HG03432 (cell line): ENCODE data around the gene PIP5KL1.

Experiments
- ATAC-seq: cut with Tn5 transposase; IDR thresholded peaks from one replicate; pipeline ENCODE4 v1.9.1; 2021; ENCODE audit warnings: mild to moderate bottlenecking, moderate library complexity; ENCODE audit not compliant: unreplicated experiment

PIP5KL1 gene

DNA sequence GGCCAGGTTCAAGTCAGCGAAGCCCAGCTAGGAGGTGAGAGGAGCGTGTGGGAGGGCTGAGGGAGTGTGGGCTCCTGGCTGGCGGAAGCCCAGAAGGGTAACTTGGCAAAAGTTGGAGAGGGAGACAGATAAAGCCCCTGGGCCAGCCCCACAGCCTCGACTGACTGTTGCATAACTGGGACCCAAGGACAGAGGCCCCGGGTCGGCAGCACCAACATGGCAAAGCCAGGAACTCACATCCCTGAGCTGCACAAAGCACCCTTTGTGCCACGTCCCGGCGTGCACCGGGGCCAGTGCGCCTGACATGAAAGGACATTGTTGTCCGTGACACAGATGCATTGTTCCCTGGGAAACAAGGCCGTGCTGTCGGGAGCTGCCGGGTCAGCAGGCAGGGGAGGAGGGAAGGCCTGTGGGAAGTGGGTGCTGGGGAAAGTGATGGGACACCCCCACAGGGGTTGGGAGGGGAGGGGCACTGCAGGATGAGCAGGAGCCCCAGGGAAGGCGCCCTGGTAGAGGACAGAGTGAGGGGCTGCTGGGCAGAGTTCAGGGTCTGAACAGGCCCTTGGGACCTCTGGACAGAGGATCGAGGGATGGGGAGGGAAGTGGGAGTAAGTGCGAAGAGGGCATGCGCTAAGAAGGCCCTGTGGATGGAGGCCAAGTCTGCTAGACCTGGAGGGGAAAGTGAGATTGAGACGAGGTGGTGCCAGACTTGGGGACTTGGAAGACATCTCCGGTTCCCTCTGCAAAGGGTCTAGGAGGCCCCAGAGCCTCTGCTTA lies 20.1 kb upstream of the PIP5KL1 start:
- no peak for ATAC-seq

DNA sequence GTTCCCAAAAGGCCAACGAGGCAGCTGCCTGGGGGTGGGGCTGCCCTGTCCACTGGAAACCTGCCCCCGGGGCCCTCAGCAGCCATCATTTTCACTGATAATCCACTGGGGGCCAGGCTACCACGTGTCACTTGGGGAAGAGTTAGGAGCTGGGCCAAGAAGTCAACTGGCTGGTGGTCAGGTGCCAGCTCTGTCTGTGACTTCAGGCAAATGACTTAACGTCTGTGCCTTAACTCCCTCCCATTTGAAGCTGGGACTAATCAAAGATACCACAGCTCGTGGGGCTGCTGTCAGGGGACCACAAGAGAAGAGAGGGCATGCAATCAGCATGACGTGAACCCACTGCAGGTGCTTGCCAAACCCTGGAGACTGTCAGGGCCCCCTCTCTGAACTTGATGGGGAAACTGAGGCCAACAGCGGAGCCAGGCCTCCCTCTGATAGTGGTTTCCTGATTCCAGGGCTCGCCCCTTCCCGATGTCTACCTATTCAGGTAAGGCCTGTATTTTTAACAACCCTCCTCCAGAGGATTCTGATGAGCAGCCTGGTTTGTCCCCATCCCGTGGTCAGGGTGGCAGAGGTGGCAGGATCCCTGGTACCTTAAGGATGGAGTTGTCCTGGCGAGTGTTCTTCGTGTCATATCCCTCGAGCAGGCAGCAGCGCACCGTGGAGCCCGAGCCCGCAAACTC lies 19.4 kb upstream of the PIP5KL1 start:
- ATAC-seq, result no peak

DNA sequence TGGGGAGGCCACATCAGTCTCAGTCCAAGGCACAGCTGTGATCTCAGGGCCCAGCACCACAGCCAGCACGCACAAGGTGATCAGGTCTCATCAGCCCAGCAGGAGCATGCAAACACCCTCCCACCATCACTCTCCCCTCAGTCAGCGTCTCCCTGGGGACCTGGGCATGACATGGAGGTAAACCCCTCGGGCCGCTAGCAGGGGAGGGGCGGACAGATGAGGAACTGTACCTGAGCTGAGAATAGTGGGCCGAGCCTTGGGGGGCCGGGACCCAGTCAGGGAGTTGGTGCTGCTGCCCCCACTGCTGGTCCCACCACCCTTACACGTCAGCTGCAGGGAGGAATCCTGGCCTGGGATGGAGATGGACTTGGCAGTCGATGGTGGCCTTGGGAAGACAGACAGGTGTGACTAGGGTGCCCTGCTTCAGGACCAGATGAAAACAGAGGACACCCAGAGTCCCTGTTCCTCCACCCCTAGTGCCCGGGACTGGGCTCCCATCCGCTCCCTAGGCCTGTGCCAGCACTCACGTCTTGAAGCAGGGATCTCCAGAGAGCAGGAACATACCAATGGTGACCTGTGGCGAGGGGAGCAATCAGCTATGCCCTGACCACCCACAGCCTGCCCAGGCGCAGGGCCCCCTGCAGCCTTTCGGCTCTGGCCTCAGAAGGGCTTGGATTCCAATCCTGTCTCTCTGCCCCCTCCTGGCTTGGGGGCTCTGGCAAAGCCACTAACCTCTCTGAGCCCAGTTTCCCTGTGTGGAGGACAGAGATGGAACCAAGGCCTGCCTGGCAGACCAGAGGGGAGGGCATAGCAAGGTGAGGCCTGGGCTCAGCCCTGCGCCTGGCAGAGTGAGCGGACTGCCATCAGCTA lies 17.5 kb upstream of the PIP5KL1 start:
- no peak for ATAC-seq

- ATAC-seq, result no peak
Measured at GRCh38 chr9:127946728-127947127, 16.2 kb upstream of the PIP5KL1 start.

DNA sequence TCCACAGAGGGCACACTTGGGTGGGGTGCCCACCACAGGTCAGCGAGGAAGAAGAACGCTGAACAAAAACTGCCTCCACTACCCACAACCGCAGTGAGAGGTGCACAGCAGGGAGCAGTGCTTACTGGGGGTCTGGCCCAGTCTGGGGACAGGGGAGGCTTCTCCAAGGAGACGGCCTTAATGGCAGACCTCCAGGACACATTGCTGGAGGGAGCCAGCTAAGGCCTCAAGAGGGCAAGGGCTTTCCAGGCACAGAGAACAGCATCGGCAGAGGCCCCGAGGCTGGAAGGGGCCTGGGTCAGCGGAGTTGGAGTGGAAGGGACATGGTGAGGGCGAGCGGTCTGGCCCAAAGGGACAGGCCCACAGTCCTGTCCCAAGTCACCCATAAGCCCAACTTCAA lies 15.4 kb upstream of the PIP5KL1 start:
- no peak for ATAC-seq

DNA sequence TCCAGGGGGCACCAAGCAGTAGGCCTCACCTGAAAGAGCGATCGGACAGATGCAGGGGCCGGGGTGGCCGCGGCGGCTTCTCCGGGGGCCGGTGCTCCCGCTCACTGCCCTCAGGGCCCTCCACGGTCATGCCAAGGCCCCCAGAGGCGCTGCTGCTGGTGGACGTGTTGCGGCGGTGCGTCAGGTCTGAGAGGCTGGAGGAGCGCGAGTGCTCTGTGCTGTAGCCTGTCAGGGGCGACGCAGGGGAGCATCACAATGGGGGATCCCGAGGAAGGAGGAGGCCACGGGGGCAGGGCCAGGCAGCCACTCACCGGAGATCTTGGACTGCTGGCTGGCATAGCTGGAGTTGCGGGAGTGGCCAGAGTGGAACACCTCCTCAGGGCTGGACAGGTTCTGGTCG lies 14.8 kb upstream of the PIP5KL1 start:
- ATAC-seq, result no peak

DNA sequence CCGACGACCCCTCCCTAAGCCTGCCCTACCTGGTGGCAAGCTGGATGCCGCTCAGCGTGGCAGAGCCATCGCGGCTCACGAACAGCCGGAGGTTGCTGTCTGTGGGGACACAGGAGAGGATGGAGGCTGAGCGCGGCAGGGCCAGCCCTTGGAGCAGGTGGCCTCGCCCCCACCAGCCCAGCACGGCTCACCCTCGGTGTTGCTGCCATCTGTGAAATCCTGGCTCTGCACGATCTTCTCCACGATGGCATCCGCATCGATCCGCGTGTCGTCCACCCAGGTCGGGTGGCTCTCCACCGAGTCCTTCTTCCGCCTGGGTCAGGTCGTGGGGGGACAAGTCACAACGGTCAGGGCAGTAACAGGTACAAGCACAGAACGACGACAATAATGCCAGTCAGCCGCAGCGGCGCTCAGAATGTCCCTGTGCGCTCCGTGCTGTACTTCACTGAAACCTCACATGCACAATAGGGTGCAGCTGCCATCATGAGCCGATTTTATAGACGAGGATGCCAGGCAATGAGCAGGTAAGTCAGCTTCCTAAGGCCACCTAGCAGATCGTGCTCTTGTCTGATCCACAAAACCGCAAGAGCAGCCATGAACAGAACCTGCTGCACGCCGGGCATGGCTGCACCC lies 14.1 kb upstream of the PIP5KL1 start:
- no peak for ATAC-seq

DNA sequence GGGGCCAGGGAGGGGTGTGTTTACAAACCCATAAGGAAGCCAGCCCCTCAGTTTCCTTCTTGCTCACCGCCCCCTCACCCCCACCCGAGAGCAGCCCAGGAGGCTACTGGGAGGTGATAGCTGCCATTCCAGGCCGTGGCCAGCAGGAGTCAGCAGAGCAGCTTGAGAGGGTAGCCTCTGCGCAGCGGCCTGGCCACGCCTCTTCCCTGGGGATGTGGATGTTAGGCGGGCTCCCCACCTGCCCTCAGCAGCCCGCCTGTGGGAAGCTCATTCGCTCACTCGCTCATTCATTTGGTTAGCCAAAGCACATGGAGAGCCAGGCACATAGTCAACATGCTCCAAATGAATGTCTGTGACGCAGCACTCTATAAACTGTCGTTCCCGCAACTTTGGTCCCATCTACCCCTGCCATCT lies 13.2 kb upstream of the PIP5KL1 start:
- peak; percentile 73 for ATAC-seq

GRCh38 chr9:127943011-127943662 lies 12.6 kb upstream of the PIP5KL1 start:
- ATAC-seq, result no peak

- no peak for ATAC-seq
Measured at GRCh38 chr9:127942216-127943010, 11.8 kb upstream of the PIP5KL1 start.

GRCh38 chr9:127941961-127942215 lies 11.3 kb upstream of the PIP5KL1 start:
- ATAC-seq, result no peak

GRCh38 chr9:127941062-127941960 lies 10.7 kb upstream of the PIP5KL1 start:
- ATAC-seq, result no peak

DNA sequence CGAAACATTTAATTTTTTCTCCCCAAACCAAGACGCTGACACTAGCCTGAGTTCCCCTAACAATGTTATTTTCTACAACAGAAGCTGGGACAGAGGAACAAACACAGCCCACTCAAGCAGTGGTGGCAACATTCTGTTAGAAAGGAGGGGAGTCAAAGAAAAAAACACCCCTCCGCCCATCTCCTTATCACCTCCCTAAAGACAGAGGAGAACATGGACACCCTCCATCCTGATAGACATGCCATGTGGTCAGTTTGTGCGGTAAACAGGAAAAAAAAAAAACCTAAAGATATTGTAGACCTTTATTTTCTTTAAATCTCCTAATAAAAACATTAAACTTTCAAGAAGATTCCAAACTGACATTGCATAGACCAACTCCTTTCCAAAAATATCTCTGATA lies 10.0 kb upstream of the PIP5KL1 start:
- ATAC-seq, result no peak

- ATAC-seq, result no peak
Measured at GRCh38 chr9:127938298-127938690, 7.7 kb upstream of the PIP5KL1 start.

DNA sequence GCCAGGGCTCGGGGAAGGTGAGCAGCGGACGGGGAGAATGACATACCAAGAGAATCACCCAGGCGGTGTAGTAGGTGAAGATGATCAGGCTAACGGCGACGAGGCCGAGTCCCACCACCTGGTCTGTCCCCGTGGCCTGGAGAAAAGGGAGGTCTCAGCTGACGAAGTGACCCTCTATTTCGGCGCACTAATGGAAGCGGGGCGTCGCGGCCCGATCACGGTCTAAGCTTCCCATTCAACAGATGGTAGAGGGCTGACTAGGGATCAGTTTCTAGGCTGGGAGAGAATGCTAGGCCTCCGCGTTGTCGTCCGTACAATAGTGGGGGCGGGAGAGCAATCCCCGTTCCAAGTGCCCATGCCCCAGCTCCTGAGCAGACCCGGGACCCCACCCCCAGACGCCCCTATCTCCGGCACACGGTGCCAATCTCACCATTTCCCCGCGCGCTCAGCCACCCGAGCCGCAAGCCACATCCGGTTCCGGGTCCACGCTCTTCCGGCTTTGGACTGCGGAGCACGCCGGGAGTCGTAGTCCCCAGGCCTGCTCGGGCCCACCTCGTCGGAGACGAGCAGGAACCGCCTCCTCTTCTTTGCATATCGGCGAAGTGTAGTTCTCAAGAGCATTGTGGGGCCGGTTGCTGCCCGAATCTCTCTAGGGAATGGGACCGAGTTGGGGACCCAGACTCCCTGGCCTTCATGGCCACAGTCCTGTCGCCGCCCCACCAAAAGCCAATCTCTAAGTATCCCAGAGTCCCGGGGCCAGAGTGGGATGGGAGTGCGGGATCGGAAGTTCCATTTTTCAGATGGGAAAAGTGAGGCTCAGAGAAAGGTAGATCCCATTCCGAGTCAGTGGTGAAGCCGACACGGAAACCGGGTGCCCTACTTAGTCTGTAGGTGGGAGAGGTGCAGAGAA lies 7.1 kb upstream of the PIP5KL1 start, which contains the start of gene DPM2:
Gene DPM2, minus strand, starts transcription at position 467 of the 910 bp plus-strand sequence. Its CDS starts 34 bp downstream, at position 433.
- ATAC-seq, result peak; percentile 89

DNA sequence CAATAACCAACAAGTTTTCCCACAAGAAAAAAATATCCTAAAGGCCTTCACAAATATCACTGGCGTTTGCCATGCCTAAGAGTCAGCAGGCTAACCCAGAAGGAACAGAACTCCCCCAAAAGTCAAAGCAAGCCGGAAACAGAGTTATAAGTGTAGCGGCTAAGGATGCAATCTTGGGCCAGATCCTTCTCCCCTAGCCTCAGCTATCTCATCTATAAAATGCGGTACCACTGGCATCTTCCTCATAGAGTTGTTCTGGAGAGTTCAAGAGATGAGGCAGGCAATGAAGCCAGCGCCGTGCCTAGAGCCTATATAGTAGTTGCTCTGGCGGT lies 6.4 kb upstream of the PIP5KL1 start:
- no peak for ATAC-seq

- ATAC-seq, result no peak
Measured at GRCh38 chr9:127936347-127936852, 5.8 kb upstream of the PIP5KL1 start.

- no peak for ATAC-seq
Measured at GRCh38 chr9:127935765-127936221, 5.2 kb upstream of the PIP5KL1 start.
